Hepatocyte (in vitro differentiated cells): ENCODE measurements around the gene NR2C2.

ENCODE experiments used
- EZH2 ChIP-seq: fragments of 200-600 bp; sonication (generic); IDR thresholded peaks from 2 replicates; pipeline ENCODE4 v1.6.1; 2016; ENCODE audit warnings: antibody characterized with exemption, mild to moderate bottlenecking, borderline replicate concordance
- TF ChIP-seq, protein P1 (sequence below): fragments of 200-600 bp; sonication (generic); IDR thresholded peaks from 2 replicates; pipeline ENCODE4 v1.5.1; 2016; ENCODE audit warnings: antibody characterized with exemption, mild to moderate bottlenecking; ENCODE audit not compliant: poor library complexity

- TF ChIP-seq, protein P1, sequence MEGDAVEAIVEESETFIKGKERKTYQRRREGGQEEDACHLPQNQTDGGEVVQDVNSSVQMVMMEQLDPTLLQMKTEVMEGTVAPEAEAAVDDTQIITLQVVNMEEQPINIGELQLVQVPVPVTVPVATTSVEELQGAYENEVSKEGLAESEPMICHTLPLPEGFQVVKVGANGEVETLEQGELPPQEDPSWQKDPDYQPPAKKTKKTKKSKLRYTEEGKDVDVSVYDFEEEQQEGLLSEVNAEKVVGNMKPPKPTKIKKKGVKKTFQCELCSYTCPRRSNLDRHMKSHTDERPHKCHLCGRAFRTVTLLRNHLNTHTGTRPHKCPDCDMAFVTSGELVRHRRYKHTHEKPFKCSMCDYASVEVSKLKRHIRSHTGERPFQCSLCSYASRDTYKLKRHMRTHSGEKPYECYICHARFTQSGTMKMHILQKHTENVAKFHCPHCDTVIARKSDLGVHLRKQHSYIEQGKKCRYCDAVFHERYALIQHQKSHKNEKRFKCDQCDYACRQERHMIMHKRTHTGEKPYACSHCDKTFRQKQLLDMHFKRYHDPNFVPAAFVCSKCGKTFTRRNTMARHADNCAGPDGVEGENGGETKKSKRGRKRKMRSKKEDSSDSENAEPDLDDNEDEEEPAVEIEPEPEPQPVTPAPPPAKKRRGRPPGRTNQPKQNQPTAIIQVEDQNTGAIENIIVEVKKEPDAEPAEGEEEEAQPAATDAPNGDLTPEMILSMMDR, result no peak
- TF ChIP-seq EZH2, result no peak
These were observed 40.9 kb upstream of the NR2C2 start for GRCh38 chr3:14906355-14906971.
